ENCODE data around the gene SULT1A2.
"Not testable (repeated sequence)": the region's sequence is repeated elsewhere in the genome, so short reads cannot be mapped to it uniquely, and the experiment has no call there.

The SULT1A2 gene

GRCh38 chr16:28589930-28590329 lies 6.9 kb downstream of the SULT1A2 start:
- DNase-seq, result no peak

- DNase-seq, result no peak
Measured at GRCh38 chr16:28589069-28589468, 7.8 kb downstream of the SULT1A2 start.

- no peak for DNase-seq
Measured at GRCh38 chr16:28587386-28587785, 9.5 kb downstream of the SULT1A2 start.

- DNase-seq, result no peak
Measured at GRCh38 chr16:28586466-28586865, 10.4 kb downstream of the SULT1A2 start.

- DNase-seq, result no peak
Measured at GRCh38 chr16:28585674-28586073, 11.2 kb downstream of the SULT1A2 start.

- DNase-seq, result no peak
Measured at GRCh38 chr16:28580726-28581315, 16.0 kb downstream of the SULT1A2 start.

GRCh38 chr16:28575446-28576109 lies 21.3 kb downstream of the SULT1A2 start:
- DNase-seq, result no peak

- no peak for DNase-seq
Measured at GRCh38 chr16:28574925-28575324, 21.9 kb downstream of the SULT1A2 start.

GRCh38 chr16:28573738-28574718 lies 22.8 kb downstream of the SULT1A2 start:
- no peak for DNase-seq

- DNase-seq, result no peak
Measured at GRCh38 chr16:28572696-28573510, 23.9 kb downstream of the SULT1A2 start.

- no peak for DNase-seq
Measured at GRCh38 chr16:28569968-28570752, 26.7 kb downstream of the SULT1A2 start.

- no peak for DNase-seq
Measured at GRCh38 chr16:28569021-28569420, 27.8 kb downstream of the SULT1A2 start.

GRCh38 chr16:28567292-28567691 lies 29.6 kb downstream of the SULT1A2 start:
- DNase-seq, result no peak

GRCh38 chr16:28566233-28566925 lies 30.5 kb downstream of the SULT1A2 start:
- DNase-seq, result not testable (repeated sequence)

GRCh38 chr16:28563218-28563617 lies 33.6 kb downstream of the SULT1A2 start:
- no peak for DNase-seq

- DNase-seq, result no peak
Measured at GRCh38 chr16:28562199-28562598, 34.7 kb downstream of the SULT1A2 start.

GRCh38 chr16:28561557-28562187 lies 35.2 kb downstream of the SULT1A2 start:
- no peak for DNase-seq

- no peak for DNase-seq
Measured at GRCh38 chr16:28558456-28558855, 38.4 kb downstream of the SULT1A2 start.

- DNase-seq, result no peak
Measured at GRCh38 chr16:28556914-28557320, 39.9 kb downstream of the SULT1A2 start.

GRCh38 chr16:28555561-28555960 lies 41.3 kb downstream of the SULT1A2 start:
- DNase-seq, result no peak

Measured in AML-193 (cell line).